Parathyroid adenoma (tissue), 2 donors: Measurements from ENCODE around the gene CAPN13.

Source experiments
- H2AFZ ChIP-seq: fragments of 300-600 bp; sonication (generic); one replicate; pipeline ENCODE4 v1.7.0; 2017; ENCODE audit warnings: antibody characterized with exemption, mild to moderate bottlenecking
- H3K27ac ChIP-seq: fragments of 300-600 bp; sonication (generic); one replicate; pipeline ENCODE4 v1.7.0; 2017
- H3K27me3 ChIP-seq: fragments of 300-600 bp; sonication (generic); one replicate; pipeline ENCODE4 v1.7.0; 2017; ENCODE audit warnings: low read length; ENCODE audit not compliant: control insufficient read depth, insufficient read depth
- H3K36me3 ChIP-seq: fragments of 300-600 bp; sonication (generic); one replicate; pipeline ENCODE4 v1.7.0; 2017; ENCODE audit warnings: low read length; ENCODE audit not compliant: control insufficient read depth, insufficient read depth
- H3K4me1 ChIP-seq: fragments of 300-600 bp; sonication (generic); one replicate; pipeline ENCODE4 v1.7.0; 2017; ENCODE audit warnings: control low read depth
- H3K4me2 ChIP-seq: fragments of 300-600 bp; sonication (generic); one replicate; pipeline ENCODE4 v1.7.0; 2017; ENCODE audit warnings: low read length
- H3K4me3 ChIP-seq: fragments of 300-600 bp; sonication (generic); one replicate; pipeline ENCODE4 v1.7.0; 2017; ENCODE audit warnings: low read depth, low read length
- H3K79me2 ChIP-seq: fragments of 300-600 bp; sonication (generic); one replicate; pipeline ENCODE4 v1.7.0; 2017; ENCODE audit warnings: control low read depth
- H3K9ac ChIP-seq: fragments of 300-600 bp; sonication (generic); one replicate; pipeline ENCODE4 v1.7.0; 2017; ENCODE audit warnings: mild to moderate bottlenecking
- H3K9me3 ChIP-seq: fragments of 300-600 bp; sonication (generic); one replicate; pipeline ENCODE4 v1.7.0; 2017; ENCODE audit warnings: low read length; ENCODE audit not compliant: control insufficient read depth
- TF ChIP-seq, protein P1 (sequence below): fragments of 300-600 bp; sonication (generic); IDR thresholded peaks from one replicate; pipeline ENCODE4 v1.7.0; 2017; ENCODE audit warnings: antibody characterized with exemption, mild to moderate bottlenecking
- donor health status: primary hyperparathyroidism.

CAPN13 gene

DNA sequence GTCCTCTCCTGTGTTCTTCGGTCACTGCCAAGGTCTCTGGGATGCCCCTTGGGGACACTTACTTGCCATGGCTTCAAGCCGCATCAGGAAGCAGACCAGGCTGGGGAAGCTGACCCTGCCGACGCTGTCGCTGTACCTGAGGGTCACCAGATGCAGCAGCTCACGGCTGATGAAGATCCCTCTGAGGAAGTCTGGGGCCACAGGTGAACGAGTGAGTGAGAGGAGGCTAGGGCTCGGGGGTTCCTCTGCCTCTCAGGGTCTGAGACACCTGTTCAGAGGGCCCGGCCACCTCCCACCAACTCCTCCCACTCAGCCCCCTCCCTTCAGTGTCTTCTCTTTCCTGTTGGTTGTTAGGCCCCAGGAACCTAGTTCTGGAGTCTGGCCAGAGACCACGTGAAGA, 74.9 kb downstream of the CAPN13 start:
- H3K27ac ChIP-seq: no peak overlapping the region
- H3K36me3 ChIP-seq: no peaks in the 10 kb centered on the region

DNA sequence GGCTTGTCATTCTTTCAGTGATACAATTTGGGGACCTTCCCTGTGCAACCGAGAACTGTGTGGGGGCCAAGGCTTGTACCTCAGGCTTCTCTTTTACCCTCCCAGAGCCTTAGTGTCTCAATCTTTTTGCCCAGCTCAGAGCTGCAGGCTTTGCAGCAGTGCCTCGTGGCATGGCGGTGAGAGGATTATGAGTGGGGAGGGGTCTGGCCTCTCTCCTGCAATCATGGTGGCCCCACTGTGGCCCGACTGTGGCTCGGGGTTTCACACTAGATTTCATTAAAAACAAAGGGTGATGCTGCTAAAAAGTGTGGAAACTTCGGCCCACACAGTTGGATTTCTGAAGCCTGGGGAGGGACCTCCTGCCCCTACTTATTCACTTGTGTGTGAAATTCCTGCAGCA, 75.5 kb downstream of the CAPN13 start:
- no peak overlapping the region for H2AFZ ChIP-seq
- H3K27ac ChIP-seq: no peak overlapping the region
- TF ChIP-seq, protein P1, sequence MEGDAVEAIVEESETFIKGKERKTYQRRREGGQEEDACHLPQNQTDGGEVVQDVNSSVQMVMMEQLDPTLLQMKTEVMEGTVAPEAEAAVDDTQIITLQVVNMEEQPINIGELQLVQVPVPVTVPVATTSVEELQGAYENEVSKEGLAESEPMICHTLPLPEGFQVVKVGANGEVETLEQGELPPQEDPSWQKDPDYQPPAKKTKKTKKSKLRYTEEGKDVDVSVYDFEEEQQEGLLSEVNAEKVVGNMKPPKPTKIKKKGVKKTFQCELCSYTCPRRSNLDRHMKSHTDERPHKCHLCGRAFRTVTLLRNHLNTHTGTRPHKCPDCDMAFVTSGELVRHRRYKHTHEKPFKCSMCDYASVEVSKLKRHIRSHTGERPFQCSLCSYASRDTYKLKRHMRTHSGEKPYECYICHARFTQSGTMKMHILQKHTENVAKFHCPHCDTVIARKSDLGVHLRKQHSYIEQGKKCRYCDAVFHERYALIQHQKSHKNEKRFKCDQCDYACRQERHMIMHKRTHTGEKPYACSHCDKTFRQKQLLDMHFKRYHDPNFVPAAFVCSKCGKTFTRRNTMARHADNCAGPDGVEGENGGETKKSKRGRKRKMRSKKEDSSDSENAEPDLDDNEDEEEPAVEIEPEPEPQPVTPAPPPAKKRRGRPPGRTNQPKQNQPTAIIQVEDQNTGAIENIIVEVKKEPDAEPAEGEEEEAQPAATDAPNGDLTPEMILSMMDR: no peak
- no peaks in the 10 kb centered on the region for H3K36me3 ChIP-seq
- no peak overlapping the region for H3K9ac ChIP-seq
- no peaks in the 10 kb centered on the region for H3K79me2 ChIP-seq
- no peak overlapping the region for H3K4me3 ChIP-seq
- no peaks in the 10 kb centered on the region for H3K9me3 ChIP-seq
- H3K4me2 ChIP-seq: no peak overlapping the region
- no peaks in the 10 kb centered on the region for H3K4me1 ChIP-seq
- no peaks in the 10 kb centered on the region for H3K27me3 ChIP-seq

More for the DNA sequence above, 74.9 kb downstream of the CAPN13 start:
- Histone ChIP-seq H3K4me2 (no peak overlapping the region), H3K9ac (no peak overlapping the region), H3K4me3 (no peak overlapping the region), H3K9me3 (no peaks in the 10 kb centered on the region), H3K27me3 (no peaks in the 10 kb centered on the region), H3K79me2 (no peaks in the 10 kb centered on the region), H3K4me1 (no peaks in the 10 kb centered on the region), H2AFZ (no peak overlapping the region)
- TF ChIP-seq, protein P1: no peak

DNA sequence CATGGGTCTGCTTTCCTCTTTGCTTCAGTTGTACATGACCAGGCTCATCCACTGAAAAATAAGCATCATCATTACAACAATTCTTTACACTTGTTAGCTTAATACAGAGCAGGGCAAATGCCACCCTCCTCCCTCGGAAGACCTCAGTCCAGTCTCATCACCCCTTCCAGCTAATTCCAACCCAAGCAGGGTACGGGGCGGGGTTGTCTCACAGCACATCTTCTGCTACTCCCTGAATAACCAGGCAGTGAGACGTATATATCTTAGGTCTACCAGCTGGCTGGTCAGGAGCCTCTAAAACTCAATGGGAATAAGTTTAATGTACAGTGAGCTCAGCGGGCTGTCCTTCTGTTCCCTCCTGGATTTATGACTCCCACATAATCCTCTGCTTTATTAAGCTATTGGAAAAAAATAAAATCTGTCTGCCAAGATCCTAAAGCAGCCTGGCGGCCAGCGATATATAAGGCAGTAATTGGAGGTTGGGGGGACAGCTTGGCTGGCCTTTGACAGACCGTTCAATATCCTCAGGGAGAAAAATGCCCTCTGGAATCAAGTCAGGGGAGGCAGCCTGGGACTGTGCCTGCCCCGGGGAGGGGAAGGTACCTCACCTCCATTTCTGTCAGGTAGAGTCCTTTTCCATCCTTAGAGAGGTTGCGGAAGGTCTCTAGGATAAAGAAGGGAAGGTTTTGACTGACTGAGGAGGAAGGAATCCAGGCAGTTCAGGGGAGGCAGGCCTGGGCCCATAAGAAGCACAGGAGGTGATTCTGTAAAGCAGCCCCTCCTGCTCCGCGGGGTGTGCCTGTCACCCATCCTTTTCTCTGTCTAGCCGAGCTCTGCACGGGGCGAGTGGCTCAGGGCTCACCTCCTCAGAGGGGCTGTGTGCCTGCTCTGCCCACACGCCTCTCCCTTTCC, 76.3 kb downstream of the CAPN13 start:
- Histone ChIP-seq H3K36me3 (no peaks in the 10 kb centered on the region), H2AFZ (no peak overlapping the region), H3K79me2 (no peaks in the 10 kb centered on the region), H3K27ac (no peak overlapping the region), H3K4me3 (no peak overlapping the region), H3K27me3 (no peaks in the 10 kb centered on the region), H3K4me1 (no peaks in the 10 kb centered on the region), H3K9me3 (no peaks in the 10 kb centered on the region), H3K9ac (no peak overlapping the region), H3K4me2 (no peak overlapping the region)
- TF ChIP-seq, protein P1: no peak

DNA sequence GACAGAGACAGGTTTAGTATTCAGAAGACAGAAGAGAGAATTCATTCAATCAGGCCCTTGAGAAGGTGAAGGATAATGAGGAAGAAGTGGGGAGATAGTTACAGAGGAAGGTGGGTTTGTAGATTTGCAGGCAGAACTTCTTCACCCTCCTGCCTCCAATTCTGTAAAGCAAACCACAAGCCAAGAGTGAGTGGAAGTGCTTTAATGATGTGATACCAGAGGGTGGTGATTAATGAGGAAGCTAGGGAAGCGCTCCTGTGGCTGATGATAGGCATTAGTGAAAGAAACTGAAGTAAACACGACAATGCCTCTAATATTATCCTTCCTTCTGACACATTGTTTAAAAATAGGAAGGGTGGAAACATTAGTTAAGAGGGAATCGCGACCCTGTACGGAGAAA, 78.2 kb downstream of the CAPN13 start:
- Histone ChIP-seq H3K27ac (no peak overlapping the region), H3K4me1 (no peaks in the 10 kb centered on the region), H3K4me2 (no peak overlapping the region), H3K79me2 (no peaks in the 10 kb centered on the region), H3K9me3 (no peaks in the 10 kb centered on the region), H3K27me3 (no peaks in the 10 kb centered on the region), H3K9ac (no peak overlapping the region), H2AFZ (no peak overlapping the region), H3K36me3 (no peaks in the 10 kb centered on the region), H3K4me3 (no peak overlapping the region)
- TF ChIP-seq, protein P1: no peak
